Calu3 (cell line): ENCODE measurements around the gene EP400. TPM values are rescaled to one million over a fixed set of nuclear protein-coding genes. Genes with fewer than 3 reads are reported as not detected.

Experiments
- BruUV-seq: library from RNA; stranded (reverse); fragments of 400-500 nt; replicated peaks from 2 replicates; lab custom pipeline; 2021; lab: Mats Ljungman, UMichigan
- CTCF ChIA-PET: fragments of 300-600 bp; sonication (Branson Sonifier 250); formaldehyde crosslinking; loops from one replicate; lab custom pipeline; 2022; ENCODE audit warnings: antibody characterized with exemption; lab: Charles Lee
- DNase-seq: peaks from one replicate; pipeline ENCODE4 v3.0.0; 2022
- H3K27ac Mint-ChIP-seq: one replicate; pipeline ENCODE4 v1.8.0; 2022; ENCODE audit warnings: mixed read lengths; ENCODE audit not compliant: unreplicated experiment
- H3K27me3 Mint-ChIP-seq: one replicate; pipeline ENCODE4 v1.8.0; 2022; ENCODE audit warnings: mixed read lengths; ENCODE audit not compliant: unreplicated experiment
- H3K36me3 Mint-ChIP-seq: one replicate; pipeline ENCODE4 v1.8.0; 2022; ENCODE audit warnings: mild to moderate bottlenecking, moderate library complexity, mixed read lengths; ENCODE audit not compliant: insufficient read depth, unreplicated experiment
- H3K4me1 Mint-ChIP-seq: one replicate; pipeline ENCODE4 v1.8.0; 2022; ENCODE audit warnings: mild to moderate bottlenecking, low read depth, mixed read lengths; ENCODE audit not compliant: unreplicated experiment
- H3K4me3 Mint-ChIP-seq: one replicate; pipeline ENCODE4 v1.8.0; 2022; ENCODE audit warnings: mild to moderate bottlenecking, low read depth, moderate library complexity, mixed read lengths; ENCODE audit not compliant: unreplicated experiment
- H3K9me3 Mint-ChIP-seq: one replicate; pipeline ENCODE4 v1.8.0; 2022; ENCODE audit warnings: low read depth, mixed read lengths; ENCODE audit not compliant: unreplicated experiment
- intact Hi-C: fragments of 100-400 bp; cut with micrococcal nuclease; formaldehyde crosslinking; loops from one replicate; pipeline ENCODE4 v1.10.0; 2022; ENCODE audit not compliant: unreplicated experiment
- total RNA-seq: library from RNA; stranded (reverse); gene quantifications from 2 replicates; pipeline ENCODE4 v1.2.3, GENCODE V29; 2022
- TF ChIP-seq, protein P1 (sequence below): fragments of 200-600 bp; IDR thresholded peaks from one replicate; pipeline ENCODE4 v1.8.0; 2022; ENCODE audit warnings: antibody characterized with exemption; ENCODE audit not compliant: unreplicated experiment

EP400 gene
- total RNA-seq, 1 experiment from 2014 or later = 88.7 TPM

DNA sequence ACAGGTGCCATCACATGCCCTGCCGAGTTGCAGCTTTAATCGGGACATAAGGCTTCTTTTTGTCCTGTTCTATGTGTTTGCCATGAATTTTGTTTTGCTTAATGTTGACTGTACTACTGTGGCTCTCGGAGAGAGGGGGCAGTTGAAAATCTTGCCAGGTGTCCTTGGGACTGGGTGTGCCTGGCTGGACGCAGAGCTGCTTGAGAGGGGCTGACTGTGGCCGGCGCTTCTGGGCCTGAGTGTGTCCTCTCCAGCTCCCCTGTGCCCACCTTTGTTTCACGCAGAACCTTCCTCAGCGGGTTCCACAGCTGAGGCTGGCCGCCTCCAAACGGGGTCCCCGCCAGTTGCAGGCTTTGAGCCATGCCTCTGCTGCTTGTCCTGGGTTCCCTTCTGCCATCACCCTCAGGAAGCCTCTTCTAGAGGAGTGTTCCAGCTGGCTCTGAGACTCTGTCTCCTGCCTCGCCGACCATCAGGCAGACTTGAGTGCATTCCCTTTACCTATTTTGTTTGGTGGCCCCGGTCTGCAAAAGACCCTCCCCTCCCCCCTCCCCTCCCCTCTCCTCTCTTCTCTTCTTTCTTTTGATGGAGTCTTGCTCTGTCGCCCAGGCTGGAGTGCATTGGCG lies 144.6 kb downstream of the EP400 start:
- no TSS peak for BruUV-seq
- intact Hi-C loops = no loop called here
- Mint-ChIP-seq H3K27me3 (no peaks in the 10 kb centered on the region), H3K27ac (peak overlapping the region; percentile 15), H3K36me3 (peaks cover 55% of the 10 kb centered on the region), H3K4me1 (peaks cover 9% of the 10 kb centered on the region), H3K4me3 (no peak overlapping the region), H3K9me3 (peaks cover 5% of the 10 kb centered on the region)
- DNase-seq = no peak
- CTCF ChIA-PET = interaction anchor here (0.6 kb wide), 1 partner anchor 18 kb away, joined by 5 read pairs; no protein-coding TSS in a partner anchor
- TF ChIP-seq, protein P1, sequence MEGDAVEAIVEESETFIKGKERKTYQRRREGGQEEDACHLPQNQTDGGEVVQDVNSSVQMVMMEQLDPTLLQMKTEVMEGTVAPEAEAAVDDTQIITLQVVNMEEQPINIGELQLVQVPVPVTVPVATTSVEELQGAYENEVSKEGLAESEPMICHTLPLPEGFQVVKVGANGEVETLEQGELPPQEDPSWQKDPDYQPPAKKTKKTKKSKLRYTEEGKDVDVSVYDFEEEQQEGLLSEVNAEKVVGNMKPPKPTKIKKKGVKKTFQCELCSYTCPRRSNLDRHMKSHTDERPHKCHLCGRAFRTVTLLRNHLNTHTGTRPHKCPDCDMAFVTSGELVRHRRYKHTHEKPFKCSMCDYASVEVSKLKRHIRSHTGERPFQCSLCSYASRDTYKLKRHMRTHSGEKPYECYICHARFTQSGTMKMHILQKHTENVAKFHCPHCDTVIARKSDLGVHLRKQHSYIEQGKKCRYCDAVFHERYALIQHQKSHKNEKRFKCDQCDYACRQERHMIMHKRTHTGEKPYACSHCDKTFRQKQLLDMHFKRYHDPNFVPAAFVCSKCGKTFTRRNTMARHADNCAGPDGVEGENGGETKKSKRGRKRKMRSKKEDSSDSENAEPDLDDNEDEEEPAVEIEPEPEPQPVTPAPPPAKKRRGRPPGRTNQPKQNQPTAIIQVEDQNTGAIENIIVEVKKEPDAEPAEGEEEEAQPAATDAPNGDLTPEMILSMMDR = no peak

DNA sequence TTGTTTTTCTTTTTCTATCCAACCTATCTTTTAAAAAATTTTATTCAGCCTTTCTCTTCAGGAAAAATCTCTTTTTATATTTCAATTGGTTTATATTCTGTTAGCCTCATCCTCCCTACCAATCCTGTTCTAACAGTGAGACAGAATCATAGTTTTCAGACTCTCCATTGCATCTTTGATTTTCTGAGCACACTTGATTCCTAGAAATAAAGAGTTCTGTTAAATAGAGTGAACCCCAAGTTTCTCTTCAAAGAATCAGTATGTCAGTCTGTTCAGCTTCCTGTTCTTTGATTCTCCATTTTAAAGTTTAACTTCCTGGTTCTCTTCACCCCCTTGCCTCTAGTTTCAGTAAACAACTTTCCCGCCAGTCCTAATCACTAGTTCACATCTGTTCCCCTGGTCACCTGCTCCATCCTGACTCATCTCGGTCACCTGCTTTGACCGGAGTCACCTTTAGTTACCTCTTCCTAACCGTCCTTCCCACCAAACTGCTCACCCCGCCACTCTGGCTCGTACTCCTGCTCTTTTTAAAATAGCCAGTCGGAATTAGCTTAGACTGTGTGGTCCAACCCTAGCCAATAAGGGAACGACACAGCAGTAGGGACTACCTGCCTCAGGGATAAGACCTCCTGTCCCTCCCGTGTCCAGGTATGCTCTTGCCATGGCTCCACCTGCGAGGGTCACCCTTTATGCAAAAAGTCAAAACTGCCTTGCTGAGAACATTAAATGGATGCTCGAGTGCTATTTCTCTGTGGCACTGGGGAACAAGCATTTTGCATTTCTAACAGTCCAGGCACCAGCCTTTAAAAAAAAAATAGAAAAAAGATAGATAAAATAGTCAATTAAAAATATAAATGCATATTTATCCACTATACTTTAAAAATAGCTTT lies 146.0 kb downstream of the EP400 start:
- H3K4me1 Mint-ChIP-seq = peaks cover 9% of the 10 kb centered on the region
- H3K36me3 Mint-ChIP-seq = peaks cover 52% of the 10 kb centered on the region
- no peaks in the 10 kb centered on the region for H3K27me3 Mint-ChIP-seq
- peaks cover 5% of the 10 kb centered on the region for H3K9me3 Mint-ChIP-seq
- BruUV-seq = no TSS peak
- CTCF ChIA-PET = no interaction called here
- intact Hi-C loops = no loop called here
- TF ChIP-seq, protein P1 = no peak
- H3K4me3 Mint-ChIP-seq = no peak overlapping the region
- no peak for DNase-seq
- peak overlapping the region; percentile 15 for H3K27ac Mint-ChIP-seq

DNA sequence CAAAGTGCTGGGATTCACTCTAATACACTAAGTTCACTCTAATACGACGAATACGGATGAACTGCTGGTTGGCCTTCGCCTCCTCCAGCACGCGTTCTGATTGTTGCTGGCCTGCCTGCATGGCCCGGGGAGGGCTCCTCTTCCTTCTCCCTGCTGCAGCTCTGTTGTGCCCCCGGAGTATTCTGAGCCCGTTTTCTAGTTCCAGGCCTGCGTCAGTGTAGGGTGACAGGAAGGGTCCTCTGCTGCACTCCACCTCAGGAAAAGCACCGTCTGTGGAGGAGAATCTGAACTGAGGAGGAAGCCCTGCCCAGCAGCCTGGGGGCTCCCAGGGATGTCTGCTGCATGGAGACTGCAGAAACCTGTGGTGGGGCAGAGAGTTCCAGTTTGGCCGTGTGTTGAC lies 150.0 kb downstream of the EP400 start:
- Mint-ChIP-seq H3K9me3 (peaks cover 5% of the 10 kb centered on the region), H3K27me3 (no peaks in the 10 kb centered on the region), H3K4me3 (no peak overlapping the region), H3K4me1 (peaks cover 9% of the 10 kb centered on the region), H3K36me3 (peaks cover 49% of the 10 kb centered on the region), H3K27ac (no peak overlapping the region)
- CTCF ChIA-PET = no interaction called here
- TF ChIP-seq, protein P1 = no peak
- intact Hi-C loops = no loop called here
- BruUV-seq = no TSS peak
- no peak for DNase-seq

DNA sequence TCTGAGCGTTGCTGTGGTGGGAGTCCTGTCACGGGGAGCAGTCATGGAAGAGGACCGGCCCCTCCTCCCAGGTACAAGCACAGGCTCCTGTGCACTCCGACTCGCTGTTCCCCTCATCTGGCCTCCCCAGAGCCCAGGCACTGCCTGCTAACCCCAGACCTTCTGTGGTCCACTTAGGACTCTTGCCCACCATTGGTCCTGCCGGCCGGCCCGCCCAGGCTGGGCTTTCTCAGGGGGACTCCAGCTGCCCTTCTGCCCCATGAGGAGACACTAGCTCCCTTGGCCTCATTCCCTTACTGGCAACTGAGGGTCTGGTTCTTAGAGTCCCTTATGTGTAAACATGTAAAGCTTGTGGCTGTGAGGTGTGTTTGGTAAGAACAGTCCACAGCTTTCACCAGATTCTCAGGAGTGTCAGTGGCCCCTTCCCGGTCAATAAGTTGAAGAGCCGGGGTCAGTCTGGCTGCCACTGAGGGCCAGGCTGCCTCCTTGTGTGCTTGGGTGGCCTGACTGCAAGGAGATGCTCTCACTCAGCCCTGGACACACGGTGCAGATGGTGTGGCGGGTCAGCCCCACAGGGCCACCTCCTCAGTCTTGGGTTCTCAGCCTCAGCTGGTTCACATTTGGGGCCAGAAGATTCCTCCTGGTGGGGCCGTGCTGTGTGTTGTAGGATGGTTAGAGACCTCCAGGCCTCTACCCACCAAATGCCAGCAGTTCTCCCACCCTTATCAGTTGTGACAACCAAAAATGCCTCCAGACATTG lies 150.7 kb downstream of the EP400 start:
- no peaks in the 10 kb centered on the region for H3K27me3 Mint-ChIP-seq
- intact Hi-C loops = no loop called here

More for the DNA sequence above, 150.7 kb downstream of the EP400 start:
- no peak for DNase-seq
- TF ChIP-seq, protein P1 = no peak
- BruUV-seq = no TSS peak
- Mint-ChIP-seq H3K4me1 (peaks cover 6% of the 10 kb centered on the region), H3K27ac (no peak overlapping the region), H3K9me3 (peaks cover 5% of the 10 kb centered on the region), H3K36me3 (peaks cover 49% of the 10 kb centered on the region), H3K4me3 (no peak overlapping the region)
- CTCF ChIA-PET = no interaction called here
